HG03442 (cell line): Measurements from ENCODE around the gene SIDT2.

Experiments
- ATAC-seq: cut with Tn5 transposase; IDR thresholded peaks from one replicate; pipeline ENCODE4 v1.9.1; 2021; ENCODE audit warnings: mild to moderate bottlenecking, moderate library complexity; ENCODE audit not compliant: unreplicated experiment

The SIDT2 gene

GRCh38 chr11:117188620-117189081 is 10.1 kb downstream of the SIDT2 start:
- ATAC-seq: no peak

- ATAC-seq: peak; percentile 56
Measured at GRCh38 chr11:117189191-117189940, 10.8 kb downstream of the SIDT2 start.

- no peak for ATAC-seq
Measured at GRCh38 chr11:117189941-117190544, 11.5 kb downstream of the SIDT2 start.

- no peak for ATAC-seq
Measured at GRCh38 chr11:117191680-117192400, 13.3 kb downstream of the SIDT2 start.

- no peak for ATAC-seq
Measured at GRCh38 chr11:117192401-117192875, 13.9 kb downstream of the SIDT2 start.

GRCh38 chr11:117193130-117194020 is 14.8 kb downstream of the SIDT2 start:
- no peak for ATAC-seq

- no peak for ATAC-seq
Measured at GRCh38 chr11:117194267-117194666, 15.7 kb downstream of the SIDT2 start.

GRCh38 chr11:117195258-117195657 is 16.7 kb downstream of the SIDT2 start:
- ATAC-seq: no peak

- ATAC-seq: no peak
Measured at GRCh38 chr11:117195761-117196160, 17.2 kb downstream of the SIDT2 start.

- no peak for ATAC-seq
Measured at GRCh38 chr11:117197006-117197405, 18.5 kb downstream of the SIDT2 start.

- no peak for ATAC-seq
Measured at GRCh38 chr11:117197516-117198456, 19.2 kb downstream of the SIDT2 start.

GRCh38 chr11:117198613-117199012 is 20.1 kb downstream of the SIDT2 start:
- ATAC-seq: no peak

- no peak for ATAC-seq
Measured at GRCh38 chr11:117199053-117199915, 20.7 kb downstream of the SIDT2 start, which contains the start of gene TAGLN. TSS of gene TAGLN (plus strand) at chr11:117199370. CDS start at chr11:117203014, 3,644 bp downstream.

GRCh38 chr11:117199916-117200812 is 21.6 kb downstream of the SIDT2 start:
- ATAC-seq: no peak

- ATAC-seq: no peak
Measured at GRCh38 chr11:117200813-117201657, 22.5 kb downstream of the SIDT2 start.

GRCh38 chr11:117201658-117202305 is 23.2 kb downstream of the SIDT2 start:
- ATAC-seq: no peak
